ENCODE results near the gene SSR1.

- TF ChIP-seq ZNF217 (CRISPR knock-in tag; IDR thresholded peaks at IDR 0.05) (no peak), EZH2 (IDR thresholded peaks at IDR 0.05; ENCODE audit: borderline replicate concordance, low read depth, low read length) (no peak), PCBP1 (IDR thresholded peaks at IDR 0.05; ENCODE audit: low read depth, low read length, poor library complexity, severe bottlenecking) (no peak), CBX8 (IDR thresholded peaks at IDR 0.05; ENCODE audit: borderline replicate concordance, extremely low read depth, low read depth, low read length, poor library complexity, severe bottlenecking) (no peak), POLR2AphosphoS5 (IDR thresholded peaks at IDR 0.05; ENCODE audit: control insufficient read depth, insufficient read depth, low read depth, low read length) (no peak)
Observed at GRCh38 chr6:7234547-7234946, 78.5 kb downstream of the SSR1 start.
